ENCODE results near the gene C13orf42. TPM values are rescaled to one million over a fixed set of nuclear protein-coding genes. Genes with fewer than 3 reads are reported as not detected.

The C13orf42 gene
- total and polyA plus RNA-seq, 10 of the 15 experiments (the other 5 are each of a cell fraction or from before 2014, with no cell fraction given), result not detected

DNA sequence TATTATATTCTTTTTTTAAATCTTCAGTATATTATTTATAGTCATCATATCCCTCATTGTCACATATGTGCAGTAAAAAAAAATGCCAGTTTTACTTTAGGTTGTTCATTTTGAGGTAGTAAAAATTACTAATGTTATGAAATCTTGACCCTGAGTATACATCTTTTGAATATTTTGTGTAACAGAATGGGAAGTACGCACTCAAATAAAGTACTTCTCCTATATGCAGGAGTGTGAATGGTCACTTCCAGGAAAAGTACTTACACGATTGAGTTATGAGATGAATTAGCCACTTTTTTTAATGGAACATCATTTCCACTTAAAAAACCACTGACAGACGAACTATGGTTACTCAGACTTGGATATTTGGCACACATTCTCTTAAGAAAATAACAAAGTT, 58.5 kb downstream of the C13orf42 start:
- Histone ChIP-seq H3K79me2 (ENCODE audit: control insufficient read depth, insufficient read depth, low read length) (no peaks in the 10 kb centered on the region), H3K27ac (ENCODE audit: control insufficient read depth, insufficient read depth) (no peak overlapping the region), H3K36me3 (ENCODE audit: control insufficient read depth in 2 of 2, insufficient read depth in 2 of 2, low read length in 1 of 2) (no peaks in the 10 kb centered on the region), H3K4me3 (no peak overlapping the region), H3K4me2 (ENCODE audit: control insufficient read depth, insufficient read depth) (no peak overlapping the region), H3K9ac (ENCODE audit: control insufficient read depth, insufficient read depth, low read length) (no peak overlapping the region), H2AFZ (ENCODE audit: control insufficient read depth, low read depth, low read length) (no peak overlapping the region), H3K4me1 (ENCODE audit: control insufficient read depth, insufficient read depth, low read length) (no peaks in the 10 kb centered on the region), H3K27me3 (replicated peaks in 1 of 2; ENCODE audit: control insufficient read depth in 2 of 2, insufficient read depth in 2 of 2, low read length in 1 of 2) (no peaks in the 10 kb centered on the region; a peak in 1 of 4 replicates), H4K20me1 (ENCODE audit: control insufficient read depth, insufficient read depth) (no peaks in the 10 kb centered on the region), H3K9me3 (replicated peaks; ENCODE audit: control insufficient read depth, insufficient read depth, low read length) (no peaks in the 10 kb centered on the region)
- POLR2A ChIA-PET, result no interaction called here
- in situ Hi-C loops (cut with MboI) (loop anchor here (25.0 kb wide), 1 partner anchor 1390 kb away; no protein-coding TSS in a partner anchor), intact Hi-C loops (cut with micrococcal nuclease; ENCODE audit: unreplicated experiment) (no loop called here)
- FAIRE-seq (no peak), ATAC-seq (no peak), DNase-seq (ENCODE audit: low read depth, low spot score) (no peak)
- TF ChIP-seq, protein P1, sequence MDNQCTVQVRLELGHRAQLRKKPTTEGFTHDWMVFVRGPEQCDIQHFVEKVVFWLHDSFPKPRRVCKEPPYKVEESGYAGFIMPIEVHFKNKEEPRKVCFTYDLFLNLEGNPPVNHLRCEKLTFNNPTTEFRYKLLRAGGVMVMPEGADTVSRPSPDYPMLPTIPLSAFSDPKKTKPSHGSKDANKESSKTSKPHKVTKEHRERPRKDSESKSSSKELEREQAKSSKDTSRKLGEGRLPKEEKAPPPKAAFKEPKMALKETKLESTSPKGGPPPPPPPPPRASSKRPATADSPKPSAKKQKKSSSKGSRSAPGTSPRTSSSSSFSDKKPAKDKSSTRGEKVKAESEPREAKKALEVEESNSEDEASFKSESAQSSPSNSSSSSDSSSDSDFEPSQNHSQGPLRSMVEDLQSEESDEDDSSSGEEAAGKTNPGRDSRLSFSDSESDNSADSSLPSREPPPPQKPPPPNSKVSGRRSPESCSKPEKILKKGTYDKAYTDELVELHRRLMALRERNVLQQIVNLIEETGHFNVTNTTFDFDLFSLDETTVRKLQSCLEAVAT (IDR thresholded peaks at IDR 0.05), result no peak
- TF ChIP-seq ZNF384 (IDR thresholded peaks at IDR 0.05; ENCODE audit: borderline replicate concordance, low read depth, low read length), result no peak
- TF ChIP-seq ETV6 (conservative IDR thresholded peaks at IDR 0.05 in 1 of 2, IDR thresholded peaks at IDR 0.05 in 1 of 2; ENCODE audit: borderline replicate concordance in 1 of 2, low read depth in 1 of 2), result no peak
- no peak for TF ChIP-seq ZZZ3 (IDR thresholded peaks at IDR 0.05; ENCODE audit: control insufficient read depth, insufficient read length, low read depth)
- no peak for TF ChIP-seq POLR2AphosphoS5 (IDR thresholded peaks at IDR 0.05; ENCODE audit: low read length)
- BruUV-seq (replicated peaks), result no TSS peak
- RAD21 ChIA-PET (ENCODE audit: unreplicated experiment), result no interaction called here
- WGBS (ENCODE audit: insufficient coverage, insufficient replicate concordance, low lambda C conversion rate, missing lambda C conversion rate), result 29% methylated on average over 3 of the region's 3 CpGs
- SMC1A ChIA-PET (ENCODE audit: uncharacterized antibody, unreplicated experiment), result interaction anchor here (1.4 kb wide), 1 partner anchor 17 kb away, joined by 5 read pairs; no protein-coding TSS in a partner anchor
- CTCF ChIA-PET, result interaction anchor here (1.8 to 3.1 kb wide), 2 partner anchors 17 to 664 kb away, joined by 3 to 13 read pairs; no protein-coding TSS in a partner anchor

Measured in GM12878 (cell line).